Measurements from ENCODE around the gene ADCY5. TPM values are rescaled to one million over a fixed set of nuclear protein-coding genes. Genes with fewer than 3 reads are reported as not detected.

ADCY5 gene
- total RNA-seq, 1 experiment from 2014 or later, result 1.4 TPM

- intact Hi-C loops (cut with micrococcal nuclease; ENCODE audit: unreplicated experiment) (no loop called here), in situ Hi-C loops (cut with HindIII; ENCODE audit: low pct_unique_long_range_greater_than_20kb, low sequenced_read_pairs) (no loop called here)
- no TSS peak for BruUV-seq (replicated peaks)
- Histone ChIP-seq H3K4me1 (ENCODE audit: control insufficient read depth, insufficient read depth, low read length) (no peaks in the 10 kb centered on the region), H3K9me3 (ENCODE audit: control insufficient read depth, insufficient read depth, low read depth, low read length) (no peaks in the 10 kb centered on the region), H3K36me3 (ENCODE audit: control insufficient read depth, insufficient read depth, low read length) (no peaks in the 10 kb centered on the region), H3K27ac (ENCODE audit: low read length) (no peak overlapping the region), H3K27me3 (ENCODE audit: control insufficient read depth, insufficient read depth, low read length) (peaks cover 27% of the 10 kb centered on the region), H3K4me3 (ENCODE audit: low read depth in 2 of 2, low read length in 2 of 2) (no peak overlapping the region)
- CTCF ChIA-PET, result no interaction called here
- no peak for TF ChIP-seq TCF7L2 (IDR thresholded peaks at IDR 0.05; ENCODE audit: low read depth, low read length)
- TF ChIP-seq CTCF (IDR thresholded peaks at IDR 0.05), result no peak
- TF ChIP-seq REST (IDR thresholded peaks at IDR 0.05; ENCODE audit: insufficient read depth in 1 of 2, low read depth in 2 of 2, low read length in 1 of 2), result no peak
- TF ChIP-seq SIN3A (IDR thresholded peaks at IDR 0.05; ENCODE audit: borderline replicate concordance, insufficient read depth, low read depth, low read length), result no peak
- TF ChIP-seq POLR2AphosphoS5 (IDR thresholded peaks at IDR 0.05; ENCODE audit: low read depth, low read length), result no peak
- POLR2A ChIA-PET, result no interaction called here
- ATAC-seq (no peak; the same call in 1 of the 2 replicates), DNase-seq (ENCODE audit: low read depth, low spot score) (no peak)
These were observed 11.0 kb upstream of the ADCY5 start for GRCh38 chr3:123459862-123460261.

DNA sequence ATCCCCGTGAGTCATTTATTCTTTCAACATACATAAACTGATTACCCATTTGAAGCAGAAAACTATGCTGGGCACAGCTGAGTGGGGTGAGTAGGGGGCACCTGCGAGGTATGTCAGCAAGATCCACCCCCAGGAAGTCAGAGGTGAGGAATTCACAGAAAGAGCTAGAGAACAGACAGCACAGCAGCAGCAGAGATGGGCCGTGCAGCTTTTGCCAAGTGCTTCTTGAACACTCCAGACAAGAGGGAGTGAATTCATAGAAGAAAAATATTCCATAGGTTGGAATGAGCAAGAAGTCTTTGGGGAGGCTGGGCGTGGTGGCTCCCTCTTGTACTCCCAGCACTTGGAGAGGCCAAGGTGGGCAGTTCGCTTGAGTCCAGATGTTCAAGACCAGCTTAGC is 9.4 kb upstream of the ADCY5 start:
- Histone ChIP-seq H3K9me3 (ENCODE audit: control insufficient read depth, insufficient read depth, low read depth, low read length) (no peaks in the 10 kb centered on the region), H3K4me3 (ENCODE audit: low read depth in 2 of 2, low read length in 2 of 2) (no peak overlapping the region), H3K36me3 (ENCODE audit: control insufficient read depth, insufficient read depth, low read length) (no peaks in the 10 kb centered on the region), H3K27me3 (ENCODE audit: control insufficient read depth, insufficient read depth, low read length) (peaks cover 25% of the 10 kb centered on the region), H3K27ac (ENCODE audit: low read length) (no peak overlapping the region), H3K4me1 (ENCODE audit: control insufficient read depth, insufficient read depth, low read length) (no peaks in the 10 kb centered on the region)
- no peak for TF ChIP-seq POLR2AphosphoS5 (IDR thresholded peaks at IDR 0.05; ENCODE audit: low read depth, low read length)
- in situ Hi-C loops (cut with HindIII; ENCODE audit: low pct_unique_long_range_greater_than_20kb, low sequenced_read_pairs), result no loop called here
- ChIA-PET CTCF (no interaction called here), POLR2A (no interaction called here)
- intact Hi-C loops (cut with micrococcal nuclease; ENCODE audit: unreplicated experiment), result no loop called here
- ATAC-seq (no peak), DNase-seq (ENCODE audit: low read depth, low spot score) (no peak)
- BruUV-seq (replicated peaks), result no TSS peak

- in situ Hi-C loops (cut with HindIII; ENCODE audit: low pct_unique_long_range_greater_than_20kb, low sequenced_read_pairs), result no loop called here
These were observed 9.0 kb upstream of the ADCY5 start for GRCh38 chr3:123457841-123458240.

More at GRCh38 chr3:123457841-123458240, 9.0 kb upstream of the ADCY5 start:
- H3K4me3 ChIP-seq (ENCODE audit: low read depth in 2 of 2, low read length in 2 of 2), result no peak overlapping the region
- ATAC-seq (no peak), DNase-seq (ENCODE audit: low read depth, low spot score) (no peak)
- CTCF ChIA-PET, result no interaction called here
- H3K9me3 ChIP-seq (ENCODE audit: control insufficient read depth, insufficient read depth, low read depth, low read length), result no peaks in the 10 kb centered on the region
- BruUV-seq (replicated peaks), result no TSS peak
- H3K27ac ChIP-seq (ENCODE audit: low read length), result no peak overlapping the region
- no peaks in the 10 kb centered on the region for H3K36me3 ChIP-seq (ENCODE audit: control insufficient read depth, insufficient read depth, low read length)
- TF ChIP-seq TCF7L2 (IDR thresholded peaks at IDR 0.05; ENCODE audit: low read depth, low read length) (no peak), SIN3A (IDR thresholded peaks at IDR 0.05; ENCODE audit: borderline replicate concordance, insufficient read depth, low read depth, low read length) (no peak), CTCF (IDR thresholded peaks at IDR 0.05) (no peak), REST (IDR thresholded peaks at IDR 0.05; ENCODE audit: insufficient read depth in 1 of 2, low read depth in 2 of 2, low read length in 1 of 2) (no peak)
- H3K27me3 ChIP-seq (ENCODE audit: control insufficient read depth, insufficient read depth, low read length), result peaks cover 23% of the 10 kb centered on the region
- POLR2A ChIA-PET, result no interaction called here
- intact Hi-C loops (cut with micrococcal nuclease; ENCODE audit: unreplicated experiment), result no loop called here
- no peaks in the 10 kb centered on the region for H3K4me1 ChIP-seq (ENCODE audit: control insufficient read depth, insufficient read depth, low read length)

Data from Panc1 (cell line).